ENCODE data around the gene PPP6C.
A peak's percentile ranks its signal among the peaks of the same experiment; 100 is the strongest.
"Not testable (repeated sequence)": the region's sequence is repeated elsewhere in the genome, so short reads cannot be mapped to it uniquely, and the experiment has no call there.

The PPP6C gene

DNA sequence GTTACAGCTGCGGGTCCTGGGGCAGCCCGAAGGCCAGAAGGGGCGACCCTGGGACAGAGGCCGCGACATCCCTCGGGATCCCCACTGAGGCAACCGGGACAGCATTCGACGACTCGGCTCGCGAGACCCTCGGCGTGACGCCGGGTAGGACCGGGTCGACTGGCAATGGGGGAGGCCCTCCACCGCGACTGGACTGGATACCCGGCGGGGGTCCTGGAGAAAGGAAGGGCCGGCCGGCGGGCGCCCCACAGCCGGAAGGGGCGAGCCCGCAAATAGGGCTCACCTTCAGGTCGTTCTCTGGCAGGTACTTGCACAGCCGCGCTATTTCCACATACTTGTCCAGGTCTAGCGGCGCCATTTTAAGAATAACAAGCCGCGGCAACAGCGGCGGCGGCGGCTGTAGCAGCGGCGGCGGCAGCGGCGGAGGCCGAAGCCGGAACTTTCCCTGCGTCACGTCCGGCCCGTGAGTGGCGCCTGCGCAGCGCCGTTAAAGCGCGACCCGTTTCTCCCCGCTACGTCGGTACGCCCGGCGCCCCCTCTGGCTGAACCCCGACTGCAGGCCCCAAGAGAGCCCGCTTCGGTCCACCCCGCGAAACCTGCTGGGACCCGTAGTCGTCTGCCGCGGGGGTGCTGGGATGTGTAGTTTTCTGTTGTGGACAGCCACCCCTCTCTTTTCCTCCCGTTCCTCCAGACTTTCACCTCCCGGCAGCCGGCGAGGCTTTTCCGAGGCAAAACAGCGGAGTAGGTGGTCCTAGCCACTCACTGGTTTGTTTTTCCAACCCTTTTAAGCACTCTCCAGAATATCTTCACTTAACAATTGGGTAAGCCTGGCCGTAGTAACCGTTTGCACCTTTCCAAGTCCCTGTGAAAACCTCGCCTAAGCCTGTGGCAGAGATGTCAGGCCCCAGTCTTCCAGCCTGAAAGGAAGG lies at the start of gene PPP6C:
TSS of gene PPP6C (minus strand) at position 443 of the 929 bp plus-strand sequence. CDS start at position 358, 85 bp downstream.
- peak; percentile 91 for DNase-seq (ENCODE audit: low read depth)
- in situ Hi-C loops (cut with HindIII; ENCODE audit: low sequenced_read_pairs): no loop called here
- peak; percentile 66 for TF ChIP-seq CTCF (IDR thresholded peaks at IDR 0.05; ENCODE audit: low read depth, low read length, missing control alignments)
- peak within 1 kb of the TSS; percentile 85 for H3K4me3 ChIP-seq (ENCODE audit: low read depth, low read length)

DNA sequence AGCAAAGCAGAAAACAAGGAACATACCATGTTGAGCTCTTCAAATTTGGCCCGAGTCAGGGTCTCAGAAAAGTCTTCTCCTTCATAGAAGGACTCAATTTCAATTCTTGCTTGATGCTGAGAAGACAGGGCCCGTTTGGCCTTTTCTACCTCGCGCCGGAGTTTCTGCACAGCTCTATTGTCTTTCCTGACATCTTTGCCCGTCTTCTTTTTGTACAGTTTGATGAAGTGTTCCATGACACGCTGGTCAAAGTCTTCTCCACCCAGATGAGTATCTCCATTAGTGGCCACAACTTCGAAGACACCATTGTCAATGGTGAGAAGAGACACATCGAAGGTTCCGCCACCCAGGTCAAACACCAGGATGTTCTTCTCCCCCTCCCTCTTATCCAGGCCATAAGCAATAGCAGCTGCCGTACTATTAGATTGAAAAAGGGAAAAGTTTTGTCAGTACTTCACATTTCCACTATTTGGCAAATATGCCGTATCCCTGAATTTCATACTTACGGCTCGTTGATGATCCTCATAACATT lies 49.4 kb upstream of the PPP6C start:
- in situ Hi-C loops (cut with HindIII; ENCODE audit: low sequenced_read_pairs): no loop called here
- H3K4me3 ChIP-seq (ENCODE audit: low read depth, low read length): peak overlapping the region; percentile 95
- DNase-seq (ENCODE audit: low read depth): no peak
- no peak for TF ChIP-seq CTCF (IDR thresholded peaks at IDR 0.05; ENCODE audit: low read depth, low read length, missing control alignments)

- H3K4me3 ChIP-seq (ENCODE audit: low read depth, low read length): peak overlapping the region; percentile 95
- DNase-seq (ENCODE audit: low read depth): no peak
- in situ Hi-C loops (cut with HindIII; ENCODE audit: low sequenced_read_pairs): no loop called here
- no peak for TF ChIP-seq CTCF (IDR thresholded peaks at IDR 0.05; ENCODE audit: low read depth, low read length, missing control alignments)
Observed at GRCh38 chr9:125238127-125238914, 48.7 kb upstream of the PPP6C start.

DNA sequence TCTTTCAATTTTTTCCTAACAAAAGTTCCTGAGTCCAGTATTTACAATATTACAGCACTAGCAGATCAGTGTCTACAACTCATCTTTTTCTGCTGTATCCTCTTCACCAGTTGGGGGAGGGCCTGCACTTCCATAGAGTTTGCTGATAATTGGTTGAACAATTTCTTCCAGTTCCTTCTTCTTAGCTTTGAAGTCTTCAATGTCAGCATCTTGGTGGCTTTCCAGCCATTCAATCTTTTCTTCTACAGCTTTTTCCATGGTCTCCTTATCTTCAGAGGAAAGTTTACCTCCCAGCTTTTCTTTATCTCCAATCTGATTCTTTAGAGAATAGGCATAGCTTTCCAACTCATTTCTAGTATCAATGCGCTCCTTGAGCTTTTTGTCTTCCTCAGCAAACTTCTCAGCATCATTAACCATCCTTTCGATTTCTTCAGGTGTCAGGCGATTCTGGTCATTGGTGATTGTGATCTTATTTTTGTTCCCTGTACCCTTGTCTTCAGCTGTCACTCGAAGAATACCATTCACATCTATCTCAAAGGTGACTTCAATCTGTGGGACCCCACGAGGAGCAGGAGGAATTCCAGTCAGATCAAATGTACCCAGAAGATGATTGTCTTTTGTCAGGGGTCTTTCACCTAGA lies 47.0 kb upstream of the PPP6C start:
- in situ Hi-C loops (cut with HindIII; ENCODE audit: low sequenced_read_pairs); DNase-seq (ENCODE audit: low read depth): not testable (repeated sequence)
- H3K4me3 ChIP-seq (ENCODE audit: low read depth, low read length): peak overlapping the region; percentile 9

GRCh38 chr9:125235804-125236519 lies 46.4 kb upstream of the PPP6C start:
- no peak for TF ChIP-seq CTCF (IDR thresholded peaks at IDR 0.05; ENCODE audit: low read depth, low read length, missing control alignments)
- in situ Hi-C loops (cut with HindIII; ENCODE audit: low sequenced_read_pairs): no loop called here
- no peak for DNase-seq (ENCODE audit: low read depth)
- peak overlapping the region; percentile 9 for H3K4me3 ChIP-seq (ENCODE audit: low read depth, low read length)

DNA sequence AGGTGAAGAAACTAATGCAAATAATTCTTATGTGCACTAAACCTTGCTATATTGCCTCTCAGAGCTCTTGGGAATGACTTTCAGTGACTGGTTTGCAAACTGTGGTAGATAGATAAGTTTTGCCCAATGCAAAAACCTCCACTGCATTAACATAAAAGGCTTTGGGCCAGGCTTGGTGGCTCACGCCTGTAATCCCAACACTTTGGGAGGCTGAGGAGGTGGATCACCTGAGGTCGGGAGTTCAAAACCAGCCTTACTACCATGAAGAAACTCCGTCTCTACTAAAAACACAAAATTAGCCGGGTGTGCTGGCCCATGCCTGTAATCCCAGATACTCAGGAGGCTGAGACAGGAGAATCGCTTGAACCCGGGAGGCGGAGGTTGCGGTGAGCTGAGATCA lies 44.5 kb upstream of the PPP6C start:
- DNase-seq (ENCODE audit: low read depth); in situ Hi-C loops (cut with HindIII; ENCODE audit: low sequenced_read_pairs); H3K4me3 ChIP-seq (ENCODE audit: low read depth, low read length): not testable (repeated sequence)

GRCh38 chr9:125233678-125234077 lies 44.1 kb upstream of the PPP6C start:
- in situ Hi-C loops (cut with HindIII; ENCODE audit: low sequenced_read_pairs): no loop called here
- DNase-seq (ENCODE audit: low read depth): peak; percentile 93
- TF ChIP-seq CTCF (IDR thresholded peaks at IDR 0.05; ENCODE audit: low read depth, low read length, missing control alignments): no peak
- H3K4me3 ChIP-seq (ENCODE audit: low read depth, low read length): no peak overlapping the region

Data from astrocyte of the cerebellum (primary cell).